Activated T-cell treated with anti-CD3 and anti-CD28 coated beads for 48 hours (primary cell): ENCODE data around the gene EFNA1.

ENCODE experiments used
- DNase-seq: peaks from one replicate; pipeline ENCODE4 v3.0.0-alpha.2; 2020; ENCODE audit warnings: low read depth

Gene EFNA1

GRCh38 chr1:155174324-155175280 lies 46.9 kb downstream of the EFNA1 start:
- DNase-seq, result peak; percentile 48

GRCh38 chr1:155175281-155175926 lies 47.7 kb downstream of the EFNA1 start:
- no peak for DNase-seq

GRCh38 chr1:155175927-155176371 lies 48.3 kb downstream of the EFNA1 start:
- DNase-seq, result peak; percentile 15

- peak; percentile 77 for DNase-seq
Measured at GRCh38 chr1:155176544-155177071, 48.9 kb downstream of the EFNA1 start.

- DNase-seq, result no peak
Measured at GRCh38 chr1:155177192-155177917, 49.7 kb downstream of the EFNA1 start.

GRCh38 chr1:155177918-155178281 lies 50.2 kb downstream of the EFNA1 start:
- no peak for DNase-seq

GRCh38 chr1:155178441-155179111 lies 50.9 kb downstream of the EFNA1 start:
- no peak for DNase-seq

- no peak for DNase-seq
Measured at GRCh38 chr1:155179112-155180031, 51.7 kb downstream of the EFNA1 start.

GRCh38 chr1:155181371-155182051 lies 53.8 kb downstream of the EFNA1 start:
- DNase-seq, result no peak

- DNase-seq, result no peak
Measured at GRCh38 chr1:155182052-155182550, 54.4 kb downstream of the EFNA1 start.

- DNase-seq, result no peak
Measured at GRCh38 chr1:155183775-155184221, 56.1 kb downstream of the EFNA1 start.

GRCh38 chr1:155184351-155184811 lies 56.7 kb downstream of the EFNA1 start:
- no peak for DNase-seq
